H9 (cell line): Measurements from ENCODE around the gene RRP1B. TPM values are rescaled to one million over a fixed set of nuclear protein-coding genes. Genes with fewer than 3 reads are reported as not detected.
A peak's percentile ranks its signal among the peaks of the same experiment; 100 is the strongest.

Experiments used
- DNase-seq: peaks from one replicate; pipeline ENCODE4 v3.0.0-alpha.2; 2017
- H2AFZ ChIP-seq: one replicate; pipeline ENCODE4 v1.6.1; 2013; ENCODE audit warnings: mild to moderate bottlenecking, low read length, control low read depth, moderate library complexity
- H2AK5ac ChIP-seq: 2 replicates; pipeline ENCODE4 v1.6.1; 2013; ENCODE audit warnings: low read length, control low read depth, mixed read lengths; ENCODE audit not compliant: insufficient read length
- H2BK120ac ChIP-seq: one replicate; pipeline ENCODE4 v1.6.1; 2013; ENCODE audit warnings: low read depth, mild to moderate bottlenecking, low read length, control low read depth, inconsistent platforms; ENCODE audit not compliant: poor library complexity, severe bottlenecking
- H2BK12ac ChIP-seq: 2 replicates; pipeline ENCODE4 v1.6.1; 2013; ENCODE audit warnings: low read length, control low read depth, mixed read lengths, low read depth; ENCODE audit not compliant: insufficient read length
- H2BK15ac ChIP-seq: 2 replicates; pipeline ENCODE4 v1.6.1; 2013; ENCODE audit warnings: low read depth, low read length, control low read depth
- H2BK20ac ChIP-seq: one replicate; pipeline ENCODE4 v1.6.1; 2013; ENCODE audit warnings: low read depth, mild to moderate bottlenecking, low read length, control low read depth, inconsistent platforms; ENCODE audit not compliant: poor library complexity, severe bottlenecking
- H2BK5ac ChIP-seq: 2 replicates; pipeline ENCODE4 v1.6.1; 2013; ENCODE audit warnings: low read length, control low read depth, mixed read lengths; ENCODE audit not compliant: insufficient read length
- H3K14ac ChIP-seq: 2 replicates; pipeline ENCODE4 v1.6.1; 2013; ENCODE audit warnings: low read length, control low read depth; ENCODE audit not compliant: insufficient read depth
- H3K18ac ChIP-seq: 2 replicates; pipeline ENCODE4 v1.6.1; 2013; ENCODE audit warnings: low read depth, mild to moderate bottlenecking, mixed read lengths, low read length, control low read depth; ENCODE audit not compliant: insufficient read length
- H3K23ac ChIP-seq: 2 replicates; pipeline ENCODE4 v1.6.1; 2013; ENCODE audit warnings: low read length, control low read depth, mixed read lengths, low read depth; ENCODE audit not compliant: insufficient read length
- H3K23me2 ChIP-seq: 2 replicates; pipeline ENCODE4 v1.6.1; 2013; ENCODE audit warnings: low read depth, mild to moderate bottlenecking, mixed read lengths, low read length, control low read depth; ENCODE audit not compliant: insufficient read length, poor library complexity, severe bottlenecking
- H3K27ac ChIP-seq: 2 replicates; pipeline ENCODE4 v1.5.1; 2013; ENCODE audit warnings: low read length, control low read depth, mixed read lengths, low read depth; ENCODE audit not compliant: insufficient read length
- H3K27me3 ChIP-seq: 2 replicates; pipeline ENCODE4 v1.6.1; 2013; ENCODE audit warnings: low read length, control low read depth, inconsistent platforms; ENCODE audit not compliant: insufficient read depth
- H3K4ac ChIP-seq: 2 replicates; pipeline ENCODE4 v1.6.1; 2013; ENCODE audit warnings: low read depth, mild to moderate bottlenecking, control low read depth, inconsistent platforms, low read length, moderate library complexity
- H3K4me1 ChIP-seq: 2 replicates; pipeline ENCODE4 v1.6.1; 2013; ENCODE audit warnings: low read length, control low read depth, inconsistent platforms; ENCODE audit not compliant: insufficient read depth
- H3K4me2 ChIP-seq: 2 replicates; pipeline ENCODE4 v1.6.1; 2013; ENCODE audit warnings: low read length, control low read depth, mixed read lengths; ENCODE audit not compliant: insufficient read length, insufficient read depth
- H3K56ac ChIP-seq: 2 replicates; pipeline ENCODE4 v1.6.1; 2013; ENCODE audit warnings: low read depth, mild to moderate bottlenecking, mixed read lengths, low read length, control low read depth; ENCODE audit not compliant: insufficient read length
- H3K79me1 ChIP-seq: 2 replicates; pipeline ENCODE4 v1.6.1; 2013; ENCODE audit warnings: low read depth, mild to moderate bottlenecking, moderate library complexity, low read length, control low read depth, inconsistent platforms; ENCODE audit not compliant: insufficient read depth, poor library complexity, severe bottlenecking
- H3K79me2 ChIP-seq: 2 replicates; pipeline ENCODE4 v1.6.1; 2013; ENCODE audit warnings: low read length, control low read depth, inconsistent platforms; ENCODE audit not compliant: insufficient read depth
- H3K9ac ChIP-seq: 2 replicates; pipeline ENCODE4 v1.6.1; 2013; ENCODE audit warnings: low read length, control low read depth, mixed read lengths; ENCODE audit not compliant: insufficient read length; ENCODE audit errors: extremely low read depth
- H3K9me3 ChIP-seq: one replicate; pipeline ENCODE4 v1.6.1; 2013; ENCODE audit warnings: low read depth, low read length, inconsistent platforms; ENCODE audit not compliant: control insufficient read depth
- H3T11ph ChIP-seq: one replicate; pipeline ENCODE4 v1.6.1; 2013; ENCODE audit warnings: mild to moderate bottlenecking, low read length, control low read depth, inconsistent platforms
- H4K20me1 ChIP-seq: one replicate; pipeline ENCODE4 v1.6.1; 2013; ENCODE audit not compliant: control insufficient read depth, insufficient read length, insufficient read depth
- H4K5ac ChIP-seq: 2 replicates; pipeline ENCODE4 v1.6.1; 2013; ENCODE audit warnings: low read depth, mild to moderate bottlenecking, mixed read lengths, low read length, control low read depth; ENCODE audit not compliant: insufficient read length
- H4K8ac ChIP-seq: replicated peaks from 2 replicates; pipeline ENCODE4 v1.6.1; 2013; ENCODE audit warnings: low read length, control low read depth, mixed read lengths, low read depth; ENCODE audit not compliant: insufficient read length
- H4K91ac ChIP-seq: 2 replicates; pipeline ENCODE4 v1.6.1; 2013; ENCODE audit warnings: low read depth, mild to moderate bottlenecking, moderate library complexity, mixed read lengths, low read length, control low read depth; ENCODE audit not compliant: insufficient read length
- H3K27ac Mint-ChIP-seq, 3 experiments: 2 replicates in 2 of 3; 3 replicates in 1 of 3; pipeline ENCODE4 v1.8.0; 2020 to 2021; ENCODE audit warnings: mixed read lengths in 3 of 3, mild to moderate bottlenecking in 1 of 3, moderate library complexity in 1 of 3
- H3K27me3 Mint-ChIP-seq: 2 replicates; pipeline ENCODE4 v1.8.0; 2021; ENCODE audit warnings: low read depth, mild to moderate bottlenecking, moderate library complexity, mixed read lengths
- H3K36me3 Mint-ChIP-seq, 3 experiments: 2 replicates in 2 of 3; 3 replicates in 1 of 3; pipeline ENCODE4 v1.8.0; 2020 to 2021; ENCODE audit warnings: low read depth in 3 of 3, mixed read lengths in 3 of 3; ENCODE audit not compliant: insufficient read depth in 1 of 3
- H3K4me1 Mint-ChIP-seq, 2 experiments: 2 replicates each; pipeline ENCODE4 v1.8.0; 2020; ENCODE audit warnings: mixed read lengths in 2 of 2
- H3K4me3 Mint-ChIP-seq, 2 experiments: 2 replicates in 1 of 2; 3 replicates in 1 of 2; pipeline ENCODE4 v1.8.0; 2020 to 2021; ENCODE audit warnings: mild to moderate bottlenecking in 2 of 2, mixed read lengths in 2 of 2, moderate library complexity in 1 of 2
- H3K9me3 Mint-ChIP-seq, 2 experiments: 2 replicates in 1 of 2; 3 replicates in 1 of 2; pipeline ENCODE4 v1.8.0; 2020; ENCODE audit warnings: mild to moderate bottlenecking in 2 of 2, mixed read lengths in 2 of 2, moderate library complexity in 1 of 2
- WGBS: extraction: QIAGEN DNeasy Blood & Tissue Kit; methylation state at CpG from one replicate; pipeline ENCODE4 v1.1.7; 2013; ENCODE audit warnings: missing lambda C conversion rate, low lambda C conversion rate, mixed read lengths; ENCODE audit not compliant: insufficient read length; ENCODE audit errors: extremely low coverage; 5-methylcytosine and 5-hydroxymethylcytosine counted together
- total RNA-seq: library from RNA; stranded (reverse); gene quantifications from 2 replicates; pipeline ENCODE4 v1.2.1, GENCODE V29; 2021
- TF ChIP-seq, protein P1 (sequence below): fragments of 200-600 bp; sonication (generic); conservative IDR thresholded peaks from 3 replicates; pipeline ENCODE4 v1.8.0; 2021; ENCODE audit warnings: antibody characterized with exemption, mild to moderate bottlenecking

The RRP1B gene
- total RNA-seq, 1 experiment from 2014 or later, result 96.6 TPM

DNA sequence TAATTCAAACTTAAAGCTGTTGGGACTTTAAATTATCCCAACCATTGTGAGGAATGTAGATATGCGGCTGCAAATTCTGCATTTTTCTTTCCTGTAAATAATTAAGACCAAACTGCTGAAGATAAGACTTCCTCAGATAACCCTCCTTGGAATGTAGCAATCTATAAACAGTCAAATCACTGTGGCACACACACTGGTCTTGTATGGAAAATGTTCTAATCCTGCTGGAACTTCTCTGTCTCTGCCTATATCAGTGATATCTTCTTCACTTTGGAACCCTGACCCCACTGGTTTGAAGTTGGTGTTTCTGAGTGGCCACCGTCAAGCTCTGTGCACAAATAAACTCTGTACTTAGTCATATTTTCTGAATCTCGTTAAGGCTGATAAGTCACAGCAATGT lies 33.0 kb upstream of the RRP1B start:
- Histone ChIP-seq H3K4me2 (no peak overlapping the region), H3K23ac (no peak overlapping the region), H3K56ac (no peak overlapping the region), H2BK5ac (no peak overlapping the region), H3K27me3 (no peaks in the 10 kb centered on the region), H4K8ac (no peak overlapping the region), H3K18ac (no peak overlapping the region), H2BK20ac (peak overlapping the region; percentile 26), H2AK5ac (no peak overlapping the region), H2BK12ac (no peak overlapping the region), H3K4me1 (no peaks in the 10 kb centered on the region), H3K79me1 (no peaks in the 10 kb centered on the region), H4K20me1 (no peaks in the 10 kb centered on the region), H3K23me2 (no peaks in the 10 kb centered on the region), H2AFZ (no peak overlapping the region), H4K5ac (no peak overlapping the region), H2BK120ac (no peak overlapping the region), H2BK15ac (no peak overlapping the region), H3K14ac (no peak overlapping the region), H4K91ac (no peak overlapping the region), H3K4ac (no peak overlapping the region), H3K9me3 (no peaks in the 10 kb centered on the region), H3K9ac (no peak overlapping the region), H3K27ac (no peak overlapping the region), H3K79me2 (no peaks in the 10 kb centered on the region), H3T11ph (no peak overlapping the region)
- Mint-ChIP-seq H3K4me3 (no peak overlapping the region), H3K4me1 (no peaks in the 10 kb centered on the region), H3K27me3 (no peaks in the 10 kb centered on the region; the same call in 1 of the 2 replicates), H3K9me3 (peaks cover 3 to 11% of the 10 kb centered on the region in 2 experiments; a peak in 4 of 5 replicates), H3K36me3 (peaks cover 6 to 11% (median 6%) of the 10 kb centered on the region in 3 experiments; a peak in 5 of 7 replicates), H3K27ac (no peak overlapping the region)
- no CpG with 5 or more reads among the region's 3 CpGs for WGBS
- TF ChIP-seq, protein P1, sequence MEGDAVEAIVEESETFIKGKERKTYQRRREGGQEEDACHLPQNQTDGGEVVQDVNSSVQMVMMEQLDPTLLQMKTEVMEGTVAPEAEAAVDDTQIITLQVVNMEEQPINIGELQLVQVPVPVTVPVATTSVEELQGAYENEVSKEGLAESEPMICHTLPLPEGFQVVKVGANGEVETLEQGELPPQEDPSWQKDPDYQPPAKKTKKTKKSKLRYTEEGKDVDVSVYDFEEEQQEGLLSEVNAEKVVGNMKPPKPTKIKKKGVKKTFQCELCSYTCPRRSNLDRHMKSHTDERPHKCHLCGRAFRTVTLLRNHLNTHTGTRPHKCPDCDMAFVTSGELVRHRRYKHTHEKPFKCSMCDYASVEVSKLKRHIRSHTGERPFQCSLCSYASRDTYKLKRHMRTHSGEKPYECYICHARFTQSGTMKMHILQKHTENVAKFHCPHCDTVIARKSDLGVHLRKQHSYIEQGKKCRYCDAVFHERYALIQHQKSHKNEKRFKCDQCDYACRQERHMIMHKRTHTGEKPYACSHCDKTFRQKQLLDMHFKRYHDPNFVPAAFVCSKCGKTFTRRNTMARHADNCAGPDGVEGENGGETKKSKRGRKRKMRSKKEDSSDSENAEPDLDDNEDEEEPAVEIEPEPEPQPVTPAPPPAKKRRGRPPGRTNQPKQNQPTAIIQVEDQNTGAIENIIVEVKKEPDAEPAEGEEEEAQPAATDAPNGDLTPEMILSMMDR, result no peak
- no peak for DNase-seq
